Inflammatory macrophage (primary cell): ENCODE measurements around the gene FAAP20.

Experiments used
- DNase-seq, 2 donors: peaks; one replicate each; pipeline ENCODE4 v3.0.0-alpha.2; 2020 to 2022

Gene FAAP20

GRCh38 chr1:2229911-2230731 lies 35.5 kb upstream of the FAAP20 start:
- DNase-seq = no peak

GRCh38 chr1:2229037-2229864 lies 34.7 kb upstream of the FAAP20 start:
- DNase-seq = peak; percentile 48 to 79

GRCh38 chr1:2228694-2229036 lies 34.1 kb upstream of the FAAP20 start:
- no peak for DNase-seq

GRCh38 chr1:2228157-2228594 lies 33.6 kb upstream of the FAAP20 start, which contains the start of gene SKI:
TSS of gene SKI (plus strand) at chr1:2228319. CDS start at chr1:2228767, 448 bp downstream.
- DNase-seq = no peak

- DNase-seq = peak; percentile 97 to 98
These were observed 33.0 kb upstream of the FAAP20 start for GRCh38 chr1:2227346-2228156.

GRCh38 chr1:2226525-2227345 lies 32.2 kb upstream of the FAAP20 start:
- DNase-seq = no peak

- DNase-seq = no peak
These were observed 30.3 kb upstream of the FAAP20 start for GRCh38 chr1:2224631-2225428.

- peak; percentile 72 to 76 for DNase-seq
These were observed 29.6 kb upstream of the FAAP20 start for GRCh38 chr1:2224170-2224584.

GRCh38 chr1:2221271-2221670 lies 26.7 kb upstream of the FAAP20 start:
- no peak for DNase-seq

- no peak for DNase-seq
These were observed 22.1 kb upstream of the FAAP20 start for GRCh38 chr1:2216767-2217058.

- no peak for DNase-seq
These were observed 21.6 kb upstream of the FAAP20 start for GRCh38 chr1:2215909-2216766.

- DNase-seq = no peak
These were observed 20.8 kb upstream of the FAAP20 start for GRCh38 chr1:2215329-2215728.

- no peak for DNase-seq
These were observed 20.1 kb upstream of the FAAP20 start for GRCh38 chr1:2214541-2215241.

GRCh38 chr1:2213576-2214505 lies 19.3 kb upstream of the FAAP20 start:
- no peak for DNase-seq

GRCh38 chr1:2212532-2213491 lies 18.2 kb upstream of the FAAP20 start:
- peak; percentile 71 to 83 for DNase-seq

GRCh38 chr1:2212274-2212531 lies 17.6 kb upstream of the FAAP20 start:
- DNase-seq = no peak

GRCh38 chr1:2210786-2211185 lies 16.2 kb upstream of the FAAP20 start:
- no peak for DNase-seq
